ENCODE data around the gene NPIPB2. TPM values are rescaled to one million over a fixed set of nuclear protein-coding genes. Genes with fewer than 3 reads are reported as not detected.
A peak's percentile ranks its signal among the peaks of the same experiment; 100 is the strongest.
"Not testable (repeated sequence)": the region's sequence is repeated elsewhere in the genome, so short reads cannot be mapped to it uniquely, and the experiment has no call there.

The NPIPB2 gene
- total RNA-seq, result 1 to 10 TPM; 6.2 to 6.9 TPM

DNA sequence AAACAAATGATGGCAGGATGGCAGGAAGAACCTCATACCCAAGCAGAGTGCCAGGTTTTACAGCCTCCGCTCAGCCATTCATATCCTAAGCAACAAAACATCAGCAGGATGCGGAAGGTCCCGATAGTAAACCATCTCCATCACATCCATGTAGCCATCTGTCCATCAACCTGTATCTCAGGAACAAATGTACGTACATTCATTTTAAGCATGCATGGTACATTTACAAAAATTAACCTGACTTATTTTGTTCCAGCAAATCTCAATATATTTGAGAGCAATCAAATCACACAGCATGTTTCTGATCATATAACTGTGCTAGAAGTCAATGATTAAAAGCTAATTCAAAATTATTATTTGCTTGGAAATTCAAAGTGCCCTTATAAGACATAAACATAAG lies at the start of gene NPIPB2:
TSS of gene NPIPB2 (minus strand) at position 101 of the 400 bp plus-strand sequence. CDS start at position 101, 0 bp downstream.
- H3K27ac Mint-ChIP-seq, H3K4me1 Mint-ChIP-seq, H3K27me3 Mint-ChIP-seq, DNase-seq, H3K4me3 Mint-ChIP-seq, H3K9me3 Mint-ChIP-seq, H3K36me3 Mint-ChIP-seq: not testable (repeated sequence)

DNA sequence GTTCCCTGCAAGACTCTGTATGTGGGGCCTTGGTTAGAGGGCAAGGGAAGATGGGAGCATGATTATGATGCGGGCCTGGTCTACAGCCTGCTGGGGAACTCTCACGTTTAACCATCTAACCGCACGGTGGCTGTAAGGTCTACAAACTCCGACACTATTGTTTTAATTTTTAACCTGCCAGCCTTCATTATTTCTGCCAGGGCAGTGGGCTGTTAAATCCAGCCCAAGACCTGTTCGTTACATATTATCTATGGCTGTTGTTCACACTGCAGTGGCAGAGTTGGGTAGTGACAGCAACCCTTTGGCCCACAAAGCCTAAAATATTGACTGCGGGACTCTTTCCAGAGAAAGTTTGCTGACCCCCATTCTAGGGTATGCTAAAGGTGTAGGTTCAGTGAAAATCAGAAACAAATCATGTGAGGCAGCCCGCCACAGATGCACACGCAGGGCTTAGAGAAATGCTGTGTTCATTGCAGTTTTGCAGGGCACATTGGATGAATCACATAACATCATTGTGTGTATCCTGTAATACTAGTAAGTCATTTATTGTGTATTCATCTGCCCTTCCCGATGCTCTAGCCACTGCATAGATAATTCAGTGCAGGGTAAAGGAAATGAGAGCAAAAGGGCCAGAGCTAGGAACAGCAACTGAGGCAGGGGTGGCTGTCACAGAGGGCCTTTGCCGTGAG lies 49.0 kb upstream of the NPIPB2 start:
- Mint-ChIP-seq H3K4me3 (no peak overlapping the region), H3K27ac (no peak overlapping the region), H3K4me1 (peaks cover 16% of the 10 kb centered on the region), H3K27me3 (no peaks in the 10 kb centered on the region), H3K36me3 (no peaks in the 10 kb centered on the region), H3K9me3 (no peaks in the 10 kb centered on the region)
- DNase-seq, result no peak

- DNase-seq, result no peak
- no peak overlapping the region for H3K27ac Mint-ChIP-seq
- H3K4me3 Mint-ChIP-seq, result no peak overlapping the region
- no peaks in the 10 kb centered on the region for H3K27me3 Mint-ChIP-seq
- H3K4me1 Mint-ChIP-seq, result peaks cover 11% of the 10 kb centered on the region
- no peaks in the 10 kb centered on the region for H3K9me3 Mint-ChIP-seq
- no peaks in the 10 kb centered on the region for H3K36me3 Mint-ChIP-seq
Observed at GRCh38 chr16:11988258-11988978, 46.6 kb upstream of the NPIPB2 start.

GRCh38 chr16:11986521-11987057 lies 44.7 kb upstream of the NPIPB2 start:
- Mint-ChIP-seq H3K4me1 (peaks cover 11% of the 10 kb centered on the region), H3K27me3 (no peaks in the 10 kb centered on the region), H3K4me3 (no peak overlapping the region), H3K9me3 (no peaks in the 10 kb centered on the region), H3K36me3 (no peaks in the 10 kb centered on the region), H3K27ac (no peak overlapping the region)
- DNase-seq, result no peak

- Mint-ChIP-seq H3K4me3 (no peak overlapping the region), H3K36me3 (no peaks in the 10 kb centered on the region), H3K4me1 (peaks cover 15% of the 10 kb centered on the region), H3K27ac (no peak overlapping the region), H3K27me3 (no peaks in the 10 kb centered on the region), H3K9me3 (no peaks in the 10 kb centered on the region)
- no peak for DNase-seq
Observed at GRCh38 chr16:11985250-11985649, 43.4 kb upstream of the NPIPB2 start.

DNA sequence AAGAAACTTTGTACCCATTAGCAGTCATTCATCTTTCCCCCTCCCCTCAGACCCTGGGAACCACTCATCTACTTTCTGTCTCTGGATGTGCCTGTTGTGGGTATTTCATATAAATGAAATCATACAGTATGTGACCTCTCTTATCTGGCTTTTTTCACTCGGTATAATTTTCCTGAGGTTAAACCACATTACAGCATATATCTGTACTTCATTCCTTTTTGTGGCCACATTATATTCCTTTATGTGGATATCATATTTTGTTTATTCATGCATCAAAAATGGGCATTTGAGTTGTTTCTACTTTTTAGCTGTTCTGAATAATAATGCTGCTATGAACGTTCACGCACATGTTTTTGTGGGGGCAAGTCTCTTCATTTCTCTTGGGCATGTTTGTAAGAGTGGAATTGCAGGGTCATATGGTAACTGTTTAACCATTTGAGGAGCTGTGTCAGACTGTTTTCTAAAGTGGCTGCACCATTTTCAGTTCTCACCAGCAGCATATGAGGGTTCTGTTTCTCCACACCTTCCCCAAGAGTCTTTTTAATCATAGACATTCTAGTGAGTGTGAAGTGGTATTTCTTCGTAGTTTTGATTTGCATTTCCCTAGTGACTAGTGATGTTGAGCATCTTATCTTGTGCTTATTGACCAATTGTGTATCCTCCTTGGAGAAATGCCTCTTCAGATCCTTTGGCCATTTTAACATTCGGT lies 38.4 kb upstream of the NPIPB2 start:
- H3K4me3 Mint-ChIP-seq, result no peak overlapping the region
- no peak overlapping the region for H3K27ac Mint-ChIP-seq
- no peaks in the 10 kb centered on the region for H3K36me3 Mint-ChIP-seq
- H3K4me1 Mint-ChIP-seq, result peaks cover 38% of the 10 kb centered on the region
- H3K27me3 Mint-ChIP-seq, result no peaks in the 10 kb centered on the region
- no peaks in the 10 kb centered on the region for H3K9me3 Mint-ChIP-seq
- no peak for DNase-seq

- H3K27ac Mint-ChIP-seq, result no peak overlapping the region
- H3K4me3 Mint-ChIP-seq, result no peak overlapping the region
- H3K36me3 Mint-ChIP-seq, result no peaks in the 10 kb centered on the region
Observed at GRCh38 chr16:11979013-11979672, 37.3 kb upstream of the NPIPB2 start.

GRCh38 chr16:11978080-11978479 lies 36.2 kb upstream of the NPIPB2 start:
- no peak for DNase-seq
- peaks cover 2% of the 10 kb centered on the region for H3K36me3 Mint-ChIP-seq
- peaks cover 38% of the 10 kb centered on the region for H3K4me1 Mint-ChIP-seq
- peak overlapping the region; percentile 92 for H3K4me3 Mint-ChIP-seq
- H3K27me3 Mint-ChIP-seq, result no peaks in the 10 kb centered on the region
- peak overlapping the region; percentile 20 for H3K27ac Mint-ChIP-seq
- H3K9me3 Mint-ChIP-seq, result no peaks in the 10 kb centered on the region

More at GRCh38 chr16:11979013-11979672, 37.3 kb upstream of the NPIPB2 start:
- peaks cover 38% of the 10 kb centered on the region for H3K4me1 Mint-ChIP-seq
- H3K27me3 Mint-ChIP-seq, result no peaks in the 10 kb centered on the region
- no peak for DNase-seq
- no peaks in the 10 kb centered on the region for H3K9me3 Mint-ChIP-seq

DNA sequence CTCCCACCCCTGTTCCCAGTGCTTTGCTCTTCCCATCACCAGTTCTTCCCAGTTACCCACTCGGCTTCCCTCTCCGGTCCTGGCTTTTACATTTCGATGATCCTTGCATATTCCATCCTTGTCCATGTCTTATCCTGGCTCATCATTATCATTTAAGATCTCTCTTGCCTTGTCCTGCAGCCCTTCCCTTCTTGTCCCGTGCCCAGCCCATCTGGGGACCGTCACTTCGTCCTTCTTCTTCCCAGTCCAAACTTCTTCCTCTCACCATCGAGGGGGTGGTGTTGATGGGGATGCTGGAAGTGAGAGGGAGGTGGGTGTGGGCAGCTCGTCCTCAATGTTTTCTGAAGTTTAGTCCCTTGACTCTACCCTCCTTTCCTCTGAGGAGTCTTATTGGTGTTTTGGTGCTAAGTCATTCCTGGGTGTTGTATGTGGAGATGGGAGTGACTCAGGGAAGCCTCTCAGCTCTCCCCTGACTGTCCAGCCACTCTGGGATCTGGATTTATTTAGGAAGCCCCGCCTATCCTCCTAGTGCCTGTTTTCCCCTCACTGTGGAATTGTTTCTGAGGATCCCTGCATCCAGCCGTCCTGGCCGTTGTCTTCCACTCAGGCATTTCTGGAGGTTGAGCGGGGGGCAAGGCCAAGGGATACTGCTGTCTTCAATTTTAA lies 35.7 kb upstream of the NPIPB2 start:
- Mint-ChIP-seq H3K27ac (peak overlapping the region; percentile 36), H3K4me3 (peak overlapping the region; percentile 92), H3K36me3 (peaks cover 2% of the 10 kb centered on the region), H3K9me3 (no peaks in the 10 kb centered on the region), H3K27me3 (no peaks in the 10 kb centered on the region), H3K4me1 (peaks cover 38% of the 10 kb centered on the region)
- no peak for DNase-seq

- Mint-ChIP-seq H3K4me3 (peak overlapping the region; percentile 92), H3K27me3 (no peaks in the 10 kb centered on the region), H3K36me3 (peaks cover 2% of the 10 kb centered on the region), H3K9me3 (no peaks in the 10 kb centered on the region), H3K27ac (peak overlapping the region; percentile 36), H3K4me1 (peaks cover 38% of the 10 kb centered on the region)
- peak; percentile 4 for DNase-seq
Observed at GRCh38 chr16:11976850-11977375, 35.1 kb upstream of the NPIPB2 start.

DNA sequence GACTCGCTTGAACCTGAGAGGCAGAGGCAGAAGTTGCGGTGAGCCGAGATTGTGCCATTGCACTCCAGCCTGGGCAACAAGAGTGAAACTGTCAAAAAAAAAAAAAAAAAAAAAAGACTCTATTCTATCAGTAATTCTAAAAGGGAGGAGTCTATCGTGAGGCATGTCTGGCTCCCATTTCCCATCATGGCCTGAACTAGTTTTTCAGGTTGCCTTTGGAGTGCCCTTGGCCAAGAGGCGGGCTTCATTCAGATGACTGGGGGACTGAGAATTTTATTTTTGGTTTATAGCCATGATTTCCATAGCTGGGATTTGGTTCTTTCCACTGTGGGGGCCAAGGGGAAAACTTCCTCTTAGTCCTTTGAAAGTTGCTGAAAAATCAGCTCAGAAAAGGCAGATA lies 31.2 kb upstream of the NPIPB2 start:
- H3K9me3 Mint-ChIP-seq, result no peaks in the 10 kb centered on the region
- no peak for DNase-seq
- H3K36me3 Mint-ChIP-seq, result peaks cover 2% of the 10 kb centered on the region
- no peak overlapping the region for H3K4me3 Mint-ChIP-seq
- no peak overlapping the region for H3K27ac Mint-ChIP-seq
- peaks cover 21% of the 10 kb centered on the region for H3K4me1 Mint-ChIP-seq
- no peaks in the 10 kb centered on the region for H3K27me3 Mint-ChIP-seq

DNA sequence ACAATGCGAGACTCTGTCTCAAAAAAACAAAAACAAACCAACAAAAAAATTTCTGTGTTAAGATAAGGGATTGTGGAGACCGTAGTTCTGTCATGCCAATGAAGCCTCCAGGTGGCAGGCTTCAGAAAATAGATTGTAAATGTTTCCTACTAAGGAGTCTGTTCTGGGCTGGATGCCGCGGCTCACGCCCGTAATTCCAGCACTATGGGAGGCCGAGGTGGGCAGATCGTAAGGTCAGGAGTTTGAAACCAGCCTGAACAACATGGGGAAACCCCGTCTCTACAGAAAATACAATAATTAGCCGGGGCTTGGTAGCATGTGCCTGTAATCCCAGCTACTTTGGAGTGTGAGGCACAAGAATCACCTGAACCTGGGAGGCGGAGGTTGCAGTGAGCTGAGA lies 30.3 kb upstream of the NPIPB2 start:
- Mint-ChIP-seq H3K27ac (no peak overlapping the region), H3K9me3 (no peaks in the 10 kb centered on the region), H3K36me3 (peaks cover 2% of the 10 kb centered on the region), H3K4me1 (peaks cover 12% of the 10 kb centered on the region), H3K27me3 (no peaks in the 10 kb centered on the region), H3K4me3 (no peak overlapping the region)
- no peak for DNase-seq

GRCh38 chr16:11970292-11970691 lies 28.4 kb upstream of the NPIPB2 start:
- H3K4me1 Mint-ChIP-seq, H3K36me3 Mint-ChIP-seq, DNase-seq, H3K27ac Mint-ChIP-seq, H3K9me3 Mint-ChIP-seq, H3K4me3 Mint-ChIP-seq, H3K27me3 Mint-ChIP-seq: not testable (repeated sequence)

GRCh38 chr16:11968577-11968976 lies 26.7 kb upstream of the NPIPB2 start:
- no peaks in the 10 kb centered on the region for H3K36me3 Mint-ChIP-seq
- H3K4me3 Mint-ChIP-seq, result no peak overlapping the region
- no peak overlapping the region for H3K27ac Mint-ChIP-seq
- H3K27me3 Mint-ChIP-seq, result peaks cover 1% of the 10 kb centered on the region
- no peaks in the 10 kb centered on the region for H3K9me3 Mint-ChIP-seq
- H3K4me1 Mint-ChIP-seq, result no peaks in the 10 kb centered on the region
- DNase-seq, result no peak

Data from activated naive CD8-positive, alpha-beta T cell treated with anti-CD3 and anti-CD28 coated beads for 36 hours (primary cell).